ENCODE results near the gene NHSL1. TPM values are rescaled to one million over a fixed set of nuclear protein-coding genes. Genes with fewer than 3 reads are reported as not detected.

The NHSL1 gene
- total and polyA plus RNA-seq, 2 donors (not counting 3 experiments of a cell fraction or from before 2014, with no cell fraction given), result 24.8 to 55.0 TPM

DNA sequence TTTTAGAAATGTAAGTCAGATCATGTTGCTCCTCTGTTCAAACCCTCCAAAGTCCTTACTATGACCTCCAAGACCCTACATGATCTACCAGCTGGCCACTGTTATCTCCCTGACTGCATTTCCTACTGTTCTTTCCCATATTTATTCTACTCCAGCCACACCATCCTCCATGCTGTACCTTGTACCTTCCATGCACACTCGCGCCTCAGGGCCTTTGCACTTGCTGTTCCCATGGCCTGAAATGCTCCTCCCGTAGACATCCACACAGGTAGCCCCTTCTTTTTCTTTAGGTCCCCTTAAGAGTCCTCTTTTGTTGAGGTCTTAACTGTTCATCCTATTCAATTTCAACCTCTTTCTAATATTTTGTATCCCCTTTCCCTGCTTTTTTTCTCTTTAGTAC is 48.3 kb downstream of the NHSL1 start:
- H3K9me1 ChIP-seq (replicated peaks; ENCODE audit: control insufficient read depth, extremely low read depth, insufficient read depth, low read length), result no peaks in the 10 kb centered on the region
- H3K9me3 ChIP-seq (replicated peaks; ENCODE audit: control insufficient read depth, insufficient read depth, low read length), result no peaks in the 10 kb centered on the region
- TF ChIP-seq, protein P1, sequence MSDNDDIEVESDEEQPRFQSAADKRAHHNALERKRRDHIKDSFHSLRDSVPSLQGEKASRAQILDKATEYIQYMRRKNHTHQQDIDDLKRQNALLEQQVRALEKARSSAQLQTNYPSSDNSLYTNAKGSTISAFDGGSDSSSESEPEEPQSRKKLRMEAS (IDR thresholded peaks at IDR 0.05; ENCODE audit: insufficient read depth, insufficient read length), result no peak
- no peak for TF ChIP-seq POLR2AphosphoS5 (IDR thresholded peaks at IDR 0.05; ENCODE audit: insufficient read depth, low read depth, low read length)
- TF ChIP-seq, protein P2, sequence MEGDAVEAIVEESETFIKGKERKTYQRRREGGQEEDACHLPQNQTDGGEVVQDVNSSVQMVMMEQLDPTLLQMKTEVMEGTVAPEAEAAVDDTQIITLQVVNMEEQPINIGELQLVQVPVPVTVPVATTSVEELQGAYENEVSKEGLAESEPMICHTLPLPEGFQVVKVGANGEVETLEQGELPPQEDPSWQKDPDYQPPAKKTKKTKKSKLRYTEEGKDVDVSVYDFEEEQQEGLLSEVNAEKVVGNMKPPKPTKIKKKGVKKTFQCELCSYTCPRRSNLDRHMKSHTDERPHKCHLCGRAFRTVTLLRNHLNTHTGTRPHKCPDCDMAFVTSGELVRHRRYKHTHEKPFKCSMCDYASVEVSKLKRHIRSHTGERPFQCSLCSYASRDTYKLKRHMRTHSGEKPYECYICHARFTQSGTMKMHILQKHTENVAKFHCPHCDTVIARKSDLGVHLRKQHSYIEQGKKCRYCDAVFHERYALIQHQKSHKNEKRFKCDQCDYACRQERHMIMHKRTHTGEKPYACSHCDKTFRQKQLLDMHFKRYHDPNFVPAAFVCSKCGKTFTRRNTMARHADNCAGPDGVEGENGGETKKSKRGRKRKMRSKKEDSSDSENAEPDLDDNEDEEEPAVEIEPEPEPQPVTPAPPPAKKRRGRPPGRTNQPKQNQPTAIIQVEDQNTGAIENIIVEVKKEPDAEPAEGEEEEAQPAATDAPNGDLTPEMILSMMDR (IDR thresholded peaks at IDR 0.05; ENCODE audit: extremely low read depth in 1 of 2, insufficient read depth in 1 of 2, low read depth in 1 of 2, low read length in 2 of 2), result no peak
- H3K27me3 ChIP-seq (ENCODE audit: control insufficient read depth in 2 of 2, insufficient read depth in 2 of 2, low read length in 2 of 2), result no peaks in the 10 kb centered on the region
- dilution Hi-C loops (cut with MboI; ENCODE audit: extremely low pct_ligation_motif_present, low sequenced_read_pairs), result no loop called here
- H3K9ac ChIP-seq (replicated peaks; ENCODE audit: extremely low read depth, insufficient read depth, low read length), result no peak overlapping the region
- DNase-seq (ENCODE audit: low read depth, low spot score), result no peak
- peaks cover 4% of the 10 kb centered on the region in 2 experiments for H3K36me3 ChIP-seq (ENCODE audit: control insufficient read depth in 2 of 2, extremely low read depth in 1 of 2, insufficient read depth in 2 of 2, low read length in 2 of 2)
- ChIA-PET POLR2A (no interaction called here), CTCF (no interaction called here)
- peaks cover 23% of the 10 kb centered on the region for H3K79me2 ChIP-seq (ENCODE audit: control insufficient read depth, insufficient read depth, low read length)
- H3K27ac ChIP-seq (ENCODE audit: insufficient read depth, low read depth, low read length), result no peak overlapping the region
- H4K20me1 ChIP-seq (replicated peaks; ENCODE audit: control insufficient read depth, extremely low read depth, insufficient read depth, low read length), result no peaks in the 10 kb centered on the region
- H3K4me1 ChIP-seq (ENCODE audit: control insufficient read depth, extremely low read depth, insufficient read depth, low read length), result peaks cover 15% of the 10 kb centered on the region
- BruUV-seq (replicated peaks), result no TSS peak
- no peak overlapping the region for H3K4me3 ChIP-seq (replicated peaks in 1 of 3; ENCODE audit: insufficient read depth in 1 of 3, low read depth in 1 of 3, low read length in 3 of 3)
- no peak overlapping the region for H2AFZ ChIP-seq (ENCODE audit: low read depth, low read length)
- no peak for FAIRE-seq
- no peak overlapping the region for H3K4me2 ChIP-seq (ENCODE audit: insufficient read depth, low read length)
- intact Hi-C loops (cut with micrococcal nuclease), result no loop called here

DNA sequence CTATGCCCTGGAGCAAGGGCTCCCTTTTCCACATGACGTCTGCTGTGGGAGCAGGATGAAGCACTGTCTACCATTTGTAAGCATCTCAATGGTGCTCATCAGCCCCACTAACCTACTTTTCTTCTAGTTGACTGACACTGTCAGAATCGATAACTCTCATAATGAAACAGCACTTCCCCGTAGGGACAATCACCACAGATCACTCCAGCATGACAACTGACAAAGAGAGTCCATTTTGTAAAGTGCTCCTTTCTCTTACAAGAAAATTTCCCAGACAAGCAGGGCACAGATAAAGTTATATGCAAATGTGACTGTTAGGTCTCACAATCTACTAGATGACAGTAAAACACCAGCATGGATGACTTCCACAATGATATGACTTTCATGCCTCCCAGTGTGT is 48.8 kb downstream of the NHSL1 start:
- ChIA-PET POLR2A (no interaction called here), CTCF (no interaction called here)
- H3K36me3 ChIP-seq (ENCODE audit: control insufficient read depth in 2 of 2, extremely low read depth in 1 of 2, insufficient read depth in 2 of 2, low read length in 2 of 2), result peaks cover 4% of the 10 kb centered on the region in 2 experiments
- H3K4me2 ChIP-seq (ENCODE audit: insufficient read depth, low read length), result no peak overlapping the region
- dilution Hi-C loops (cut with MboI; ENCODE audit: extremely low pct_ligation_motif_present, low sequenced_read_pairs), result no loop called here
- intact Hi-C loops (cut with micrococcal nuclease), result no loop called here
- H3K4me3 ChIP-seq (replicated peaks in 1 of 3; ENCODE audit: insufficient read depth in 1 of 3, low read depth in 1 of 3, low read length in 3 of 3), result no peak overlapping the region
- no peaks in the 10 kb centered on the region for H3K27me3 ChIP-seq (ENCODE audit: control insufficient read depth in 2 of 2, insufficient read depth in 2 of 2, low read length in 2 of 2)
- H3K4me1 ChIP-seq (ENCODE audit: control insufficient read depth, extremely low read depth, insufficient read depth, low read length), result peaks cover 9% of the 10 kb centered on the region
- no peaks in the 10 kb centered on the region for H4K20me1 ChIP-seq (replicated peaks; ENCODE audit: control insufficient read depth, extremely low read depth, insufficient read depth, low read length)
- no peaks in the 10 kb centered on the region for H3K9me1 ChIP-seq (replicated peaks; ENCODE audit: control insufficient read depth, extremely low read depth, insufficient read depth, low read length)
- H2AFZ ChIP-seq (ENCODE audit: low read depth, low read length), result no peak overlapping the region
- H3K27ac ChIP-seq (ENCODE audit: insufficient read depth, low read depth, low read length), result no peak overlapping the region
- FAIRE-seq (no peak), DNase-seq (ENCODE audit: low read depth, low spot score) (no peak)
- H3K9ac ChIP-seq (replicated peaks; ENCODE audit: extremely low read depth, insufficient read depth, low read length), result no peak overlapping the region
- no peaks in the 10 kb centered on the region for H3K9me3 ChIP-seq (replicated peaks; ENCODE audit: control insufficient read depth, insufficient read depth, low read length)
- peaks cover 23% of the 10 kb centered on the region for H3K79me2 ChIP-seq (ENCODE audit: control insufficient read depth, insufficient read depth, low read length)
- TF ChIP-seq EZH2 (IDR thresholded peaks at IDR 0.05; ENCODE audit: borderline replicate concordance, low read depth, low read length, severe bottlenecking), result no peak
- no peak for TF ChIP-seq POLR2AphosphoS5 (IDR thresholded peaks at IDR 0.05; ENCODE audit: insufficient read depth, low read depth, low read length)
- no peak for TF ChIP-seq FOS (IDR thresholded peaks at IDR 0.05; ENCODE audit: borderline replicate concordance, insufficient read depth, low read length)
- no peak for TF ChIP-seq GATA2 (IDR thresholded peaks at IDR 0.05; ENCODE audit: insufficient read depth, insufficient read length, low read depth, low read length)
- TF ChIP-seq, protein P2 (IDR thresholded peaks at IDR 0.05; ENCODE audit: extremely low read depth in 1 of 2, insufficient read depth in 1 of 2, low read depth in 1 of 2, low read length in 2 of 2), result no peak
- BruUV-seq (replicated peaks), result no TSS peak

All from endothelial cell of umbilical vein (primary cell).